HuH-7.5 (cell line): ENCODE measurements around the gene TMEM108.

Experiments used
- DNase-seq: peaks from one replicate; pipeline ENCODE4 v3.0.0; 2011; ENCODE audit warnings: low spot score

Gene TMEM108

GRCh38 chr3:133230195-133230594 lies 192.0 kb downstream of the TMEM108 start:
- no peak for DNase-seq

GRCh38 chr3:133236901-133237300 lies 198.7 kb downstream of the TMEM108 start:
- DNase-seq: no peak

DNA sequence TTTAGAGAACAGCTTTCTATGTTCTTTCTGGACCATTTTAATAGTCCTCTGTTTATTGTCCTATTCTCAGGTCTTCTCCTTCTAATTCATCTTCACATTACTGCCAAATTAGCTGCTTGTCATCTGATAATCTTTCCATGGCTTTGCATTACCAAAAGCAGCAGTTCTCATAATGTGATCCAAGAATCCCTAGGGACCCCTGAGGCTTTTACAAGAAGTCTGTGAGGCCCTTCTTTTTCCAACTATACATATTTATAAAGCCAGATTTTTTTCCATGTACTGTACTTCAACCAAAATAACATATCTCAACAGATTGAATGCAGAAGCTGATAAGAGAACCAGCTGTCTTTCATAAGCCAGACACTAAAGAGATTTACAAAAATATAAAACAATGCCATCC lies 199.2 kb downstream of the TMEM108 start:
- DNase-seq: no peak

GRCh38 chr3:133238015-133238414 lies 199.8 kb downstream of the TMEM108 start:
- DNase-seq: no peak

DNA sequence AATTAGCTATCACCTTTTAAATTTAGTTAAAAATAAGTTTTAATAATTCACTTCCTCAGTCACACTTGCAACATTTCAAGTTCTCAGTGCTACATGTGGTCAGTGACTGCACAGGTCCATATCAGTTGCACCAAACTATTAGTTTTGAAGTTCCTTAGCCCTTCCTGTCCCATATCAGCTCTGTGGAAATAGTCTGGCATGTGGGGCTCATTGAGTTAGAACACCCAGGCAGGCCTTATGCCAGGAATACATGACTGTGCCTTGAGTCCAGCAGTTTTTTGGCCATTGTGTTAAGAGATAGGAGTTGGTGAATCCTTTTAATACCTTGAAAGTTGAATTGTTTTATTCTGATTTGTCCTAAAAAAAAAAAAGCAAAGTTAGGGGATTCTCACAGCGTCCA lies 207.9 kb downstream of the TMEM108 start:
- no peak for DNase-seq

DNA sequence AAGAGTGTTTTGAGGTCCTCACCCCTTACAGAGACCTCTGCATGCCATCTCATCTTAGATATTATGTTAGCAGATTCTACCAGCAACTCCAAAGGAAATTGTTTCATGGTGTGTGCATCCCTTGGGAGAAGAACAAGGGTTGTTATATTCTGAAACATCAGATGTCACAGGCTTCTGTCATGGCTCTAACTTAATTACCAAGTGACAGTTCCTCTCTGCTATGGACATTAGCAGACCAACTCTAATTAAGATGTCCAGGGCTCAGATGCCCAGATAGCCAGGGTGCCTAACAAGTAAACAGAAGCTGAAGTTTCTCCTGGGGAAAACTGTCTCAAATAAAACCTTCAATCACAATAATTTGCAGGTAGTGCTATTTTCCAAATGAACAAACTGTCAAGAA lies 208.6 kb downstream of the TMEM108 start:
- no peak for DNase-seq

GRCh38 chr3:133248389-133248788 lies 210.2 kb downstream of the TMEM108 start:
- no peak for DNase-seq

GRCh38 chr3:133249490-133249889 lies 211.3 kb downstream of the TMEM108 start:
- DNase-seq: no peak

- DNase-seq: no peak
These were observed 216.0 kb downstream of the TMEM108 start for GRCh38 chr3:133254151-133254550.

- no peak for DNase-seq
These were observed 216.5 kb downstream of the TMEM108 start for GRCh38 chr3:133254716-133255115.

GRCh38 chr3:133256787-133257483 lies 218.7 kb downstream of the TMEM108 start:
- DNase-seq: no peak

DNA sequence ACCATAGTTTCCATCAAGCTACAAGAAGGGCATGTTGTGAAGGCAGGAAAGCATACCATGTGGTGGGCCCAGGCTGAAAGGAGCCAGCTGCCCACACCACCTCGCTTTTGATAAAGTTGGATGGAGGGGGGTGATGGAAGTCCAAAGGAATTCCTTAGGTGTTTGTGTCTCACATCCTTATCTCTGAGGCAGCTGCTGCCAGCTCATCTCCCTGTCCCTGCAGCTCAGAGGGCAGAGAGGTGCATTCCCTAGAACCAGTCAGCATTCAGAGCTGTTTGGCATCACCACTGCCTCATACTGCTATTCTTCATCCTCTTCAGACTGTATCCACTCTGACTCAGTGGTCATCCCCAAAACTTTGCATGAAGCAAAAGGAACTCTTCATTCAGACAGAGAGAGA lies 220.2 kb downstream of the TMEM108 start:
- DNase-seq: no peak

- no peak for DNase-seq
These were observed 221.6 kb downstream of the TMEM108 start for GRCh38 chr3:133259767-133260166.

GRCh38 chr3:133262333-133262732 lies 224.1 kb downstream of the TMEM108 start:
- DNase-seq: no peak

DNA sequence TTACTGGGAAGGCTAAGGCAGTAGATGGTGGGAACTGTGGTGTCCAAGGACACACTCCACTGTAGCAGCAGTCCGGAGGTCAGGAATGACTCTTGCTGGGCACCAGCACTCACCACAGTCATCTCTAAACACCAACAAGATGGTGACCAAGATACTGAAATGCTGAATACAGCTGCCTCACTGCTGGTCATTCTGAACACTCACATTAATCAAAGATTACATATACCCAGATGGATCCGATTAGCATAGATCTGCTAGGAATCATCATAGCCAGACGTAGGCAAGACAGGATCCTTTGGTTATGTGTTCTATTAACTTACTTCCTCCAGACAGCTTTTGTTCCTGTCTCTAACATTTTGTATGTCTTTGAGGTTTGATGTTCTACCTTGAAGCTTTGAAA lies 226.7 kb downstream of the TMEM108 start:
- DNase-seq: no peak

GRCh38 chr3:133268726-133269134 lies 230.5 kb downstream of the TMEM108 start:
- no peak for DNase-seq

DNA sequence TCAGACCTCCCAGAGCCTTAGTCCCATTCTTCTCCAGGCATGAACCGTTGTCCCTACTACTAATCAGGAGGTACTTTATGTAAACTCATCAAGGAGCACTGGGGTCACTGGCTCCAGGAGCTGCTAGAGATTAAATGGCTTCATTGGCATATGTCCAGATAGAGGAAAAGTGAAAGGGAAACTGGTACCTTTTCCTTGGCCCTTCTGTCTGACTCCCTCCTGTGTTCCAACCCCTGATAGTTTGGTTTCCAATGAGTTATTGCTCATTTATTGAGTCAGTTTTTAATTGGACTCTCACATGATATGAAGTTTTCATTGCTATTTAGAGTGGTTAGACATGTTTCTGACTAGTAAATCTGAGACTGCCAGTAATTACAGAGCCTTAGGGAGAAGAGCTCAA lies 231.2 kb downstream of the TMEM108 start:
- DNase-seq: no peak

DNA sequence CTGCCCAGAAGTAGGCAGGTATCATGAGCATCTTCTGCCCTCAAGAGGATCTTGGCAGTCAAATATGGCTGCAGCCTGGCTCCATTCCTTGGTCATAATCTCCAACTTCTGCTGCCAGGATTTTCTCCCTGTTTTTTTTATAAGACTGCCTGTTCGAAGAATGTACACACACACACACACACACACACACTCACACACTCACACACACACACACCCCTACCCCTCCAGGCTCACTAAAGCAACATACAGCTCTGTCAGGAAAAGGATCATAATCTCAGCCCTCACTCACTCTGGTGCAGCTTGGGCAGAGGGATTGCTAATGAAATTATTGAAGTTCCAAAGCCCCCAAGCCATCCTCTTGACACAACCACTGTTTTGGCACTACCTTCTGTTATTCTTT lies 232.4 kb downstream of the TMEM108 start:
- no peak for DNase-seq

DNA sequence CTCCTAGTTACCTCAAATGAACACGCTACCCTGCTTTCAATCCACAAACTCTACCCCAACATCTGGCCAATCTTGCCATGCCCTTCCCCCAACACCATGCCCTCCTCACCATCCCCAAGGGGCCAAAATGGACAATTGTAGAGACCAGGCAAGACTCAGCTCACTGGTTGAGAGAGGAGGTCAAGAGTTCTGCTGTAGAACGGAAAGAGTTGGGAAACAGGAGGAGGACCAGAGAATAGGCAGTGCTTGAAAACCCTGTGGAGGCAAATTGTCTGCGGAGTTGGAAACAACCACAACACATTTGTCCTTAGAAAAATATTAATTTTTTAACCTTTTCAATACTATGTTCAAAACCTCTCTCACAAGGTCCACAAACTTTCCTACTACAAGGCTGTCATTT lies 232.9 kb downstream of the TMEM108 start:
- no peak for DNase-seq

DNA sequence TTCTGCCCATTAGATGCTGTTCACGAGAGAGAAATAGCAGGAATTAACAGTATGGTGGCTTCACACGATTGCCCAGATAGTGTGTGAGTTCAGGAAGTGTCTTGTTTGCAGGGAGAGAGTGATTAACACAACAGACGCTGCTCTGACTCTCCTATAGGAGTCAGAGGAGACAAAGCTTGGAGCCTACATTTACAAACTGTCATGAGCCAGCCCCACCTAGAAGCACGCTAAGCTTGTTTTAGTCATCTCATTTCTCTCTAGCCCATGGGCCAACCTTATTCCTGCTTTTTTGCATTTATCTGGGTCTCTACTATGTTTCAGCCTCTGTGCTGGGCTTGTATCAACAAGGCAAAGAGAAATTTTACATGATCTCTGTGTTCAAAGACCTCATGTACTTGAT lies 233.3 kb downstream of the TMEM108 start:
- DNase-seq: no peak

- no peak for DNase-seq
These were observed 235.2 kb downstream of the TMEM108 start for GRCh38 chr3:133273346-133273745.

DNA sequence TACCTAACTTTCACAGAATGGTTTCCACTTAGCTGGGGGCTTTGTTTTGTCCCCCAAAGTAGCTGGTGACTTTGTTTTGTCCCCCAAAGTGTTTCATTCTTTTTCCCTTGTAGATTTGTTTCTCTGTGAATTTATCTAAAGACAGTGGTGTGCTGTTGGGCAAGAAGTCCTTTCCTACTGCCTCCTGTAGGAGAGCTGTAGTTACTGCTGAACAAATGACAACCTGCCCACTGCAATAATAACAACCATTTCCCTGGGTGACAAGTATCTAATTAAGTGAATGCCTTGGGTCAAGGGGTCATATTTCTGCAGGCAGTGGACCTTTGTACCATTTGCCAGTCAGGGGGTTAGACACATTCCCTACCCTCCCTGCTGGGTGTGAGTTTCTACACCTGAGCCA lies 236.3 kb downstream of the TMEM108 start:
- no peak for DNase-seq

GRCh38 chr3:133276594-133276993 lies 238.4 kb downstream of the TMEM108 start:
- DNase-seq: no peak

DNA sequence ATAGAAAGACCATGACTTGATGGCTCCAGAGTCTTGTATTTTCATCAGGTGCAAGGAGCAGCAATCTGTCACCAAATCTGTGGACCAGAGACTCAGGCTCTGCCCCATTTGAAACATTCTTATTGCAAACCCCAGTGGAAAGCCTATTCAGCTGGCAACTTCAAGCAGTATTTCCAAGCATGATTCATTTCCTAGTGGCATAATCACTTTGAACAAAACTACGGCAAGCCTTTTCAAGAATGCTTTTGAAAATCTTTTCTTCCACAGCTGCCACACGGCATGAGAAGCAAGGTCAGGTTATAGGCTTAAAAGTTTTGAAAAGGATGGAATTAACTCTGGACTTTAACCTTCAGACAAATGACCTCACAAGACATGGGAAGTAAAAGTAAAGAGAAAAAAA lies 239.6 kb downstream of the TMEM108 start:
- DNase-seq: no peak
